Astrocyte (in vitro differentiated cells and primary cell): ENCODE measurements around the gene CHRNA10. TPM values are rescaled to one million over a fixed set of nuclear protein-coding genes. Genes with fewer than 3 reads are reported as not detected.

Experiments used
- DNase-seq: peaks from one replicate; pipeline ENCODE4 v3.0.0-alpha.2; 2010; ENCODE audit warnings: low read depth
- FAIRE-seq: peaks from 2 replicates; lab custom pipeline; 2011; peaks lifted over from hg19 to GRCh38; lab: Jason Lieb, UNC
- H2AFZ ChIP-seq: 2 replicates; pipeline ENCODE4 v1.6.0; 2012; ENCODE audit warnings: low read depth, low read length, inconsistent platforms
- H3K27ac ChIP-seq: 2 replicates; pipeline ENCODE4 v1.5.1; 2011; ENCODE audit warnings: low read depth, low read length, inconsistent platforms
- H3K27me3 ChIP-seq: 2 replicates; pipeline ENCODE4 v1.6.0; 2011; ENCODE audit warnings: low read length, inconsistent platforms; ENCODE audit not compliant: insufficient read depth
- H3K36me3 ChIP-seq: 2 replicates; pipeline ENCODE4 v1.5.1; 2011; ENCODE audit warnings: low read length, inconsistent platforms; ENCODE audit not compliant: insufficient read depth
- H3K4me1 ChIP-seq: 2 replicates; pipeline ENCODE4 v1.5.1; 2011; ENCODE audit warnings: low read length, inconsistent platforms; ENCODE audit not compliant: insufficient read depth
- H3K4me2 ChIP-seq: 2 replicates; pipeline ENCODE4 v1.6.0; 2012; ENCODE audit warnings: low read length, inconsistent platforms
- H3K4me3 ChIP-seq: 2 replicates; pipeline ENCODE4 v1.5.1; 2011; ENCODE audit warnings: low read depth, mild to moderate bottlenecking, low read length, inconsistent platforms; ENCODE audit not compliant: insufficient read depth
- H3K79me2 ChIP-seq: 2 replicates; pipeline ENCODE4 v1.6.0; 2012; ENCODE audit warnings: mild to moderate bottlenecking, low read length, inconsistent platforms; ENCODE audit not compliant: insufficient read depth
- H3K9ac ChIP-seq: 2 replicates; pipeline ENCODE4 v1.6.0; 2012; ENCODE audit warnings: mild to moderate bottlenecking, low read length, inconsistent platforms
- H3K9me3 ChIP-seq: 2 replicates; pipeline ENCODE4 v1.5.1; 2012; ENCODE audit warnings: low read depth, mild to moderate bottlenecking, low read length, inconsistent platforms; ENCODE audit not compliant: insufficient read depth
- H4K20me1 ChIP-seq: 2 replicates; pipeline ENCODE4 v1.6.0; 2012; ENCODE audit warnings: low read length, inconsistent platforms; ENCODE audit not compliant: insufficient read depth
- H3K27ac Mint-ChIP-seq: one replicate; pipeline ENCODE4 v1.8.0; 2021; ENCODE audit warnings: mild to moderate bottlenecking, mixed read lengths; ENCODE audit not compliant: unreplicated experiment
- H3K27me3 Mint-ChIP-seq: one replicate; pipeline ENCODE4 v1.8.0; 2021; ENCODE audit warnings: low read depth, mixed read lengths; ENCODE audit not compliant: unreplicated experiment
- H3K36me3 Mint-ChIP-seq: one replicate; pipeline ENCODE4 v1.8.0; 2021; ENCODE audit warnings: low read depth, mixed read lengths; ENCODE audit not compliant: unreplicated experiment
- H3K4me1 Mint-ChIP-seq: one replicate; pipeline ENCODE4 v1.8.0; 2021; ENCODE audit warnings: low read depth, mixed read lengths; ENCODE audit not compliant: unreplicated experiment
- H3K4me3 Mint-ChIP-seq: one replicate; pipeline ENCODE4 v1.8.0; 2021; ENCODE audit warnings: mild to moderate bottlenecking, moderate library complexity, mixed read lengths; ENCODE audit not compliant: unreplicated experiment
- H3K9me3 Mint-ChIP-seq: one replicate; pipeline ENCODE4 v1.8.0; 2021; ENCODE audit warnings: mild to moderate bottlenecking, mixed read lengths; ENCODE audit not compliant: unreplicated experiment
- CTCF ChIP-seq: IDR thresholded peaks from 2 replicates; pipeline ENCODE4 v1.5.1; 2011; ENCODE audit warnings: low read depth, mild to moderate bottlenecking, inconsistent platforms, low read length, moderate library complexity; ENCODE audit not compliant: insufficient read depth
- EZH2 ChIP-seq: IDR thresholded peaks from 2 replicates; pipeline ENCODE4 v1.6.1; 2012; ENCODE audit warnings: mild to moderate bottlenecking, low read length, inconsistent platforms; ENCODE audit not compliant: insufficient read depth
- total RNA-seq: library from RNA; stranded (reverse); gene quantifications from 2 replicates; pipeline ENCODE4 v1.2.1, GENCODE V29; 2021

Gene CHRNA10
- total RNA-seq, 1 donor from 2014 or later = 1.5 TPM

- H3K36me3 ChIP-seq = peaks cover 60% of the 10 kb centered on the region
- FAIRE-seq = no peak
- H3K27ac ChIP-seq = no peak overlapping the region
These were observed 32.2 kb upstream of the CHRNA10 start for GRCh38 chr11:3703383-3703782.

DNA sequence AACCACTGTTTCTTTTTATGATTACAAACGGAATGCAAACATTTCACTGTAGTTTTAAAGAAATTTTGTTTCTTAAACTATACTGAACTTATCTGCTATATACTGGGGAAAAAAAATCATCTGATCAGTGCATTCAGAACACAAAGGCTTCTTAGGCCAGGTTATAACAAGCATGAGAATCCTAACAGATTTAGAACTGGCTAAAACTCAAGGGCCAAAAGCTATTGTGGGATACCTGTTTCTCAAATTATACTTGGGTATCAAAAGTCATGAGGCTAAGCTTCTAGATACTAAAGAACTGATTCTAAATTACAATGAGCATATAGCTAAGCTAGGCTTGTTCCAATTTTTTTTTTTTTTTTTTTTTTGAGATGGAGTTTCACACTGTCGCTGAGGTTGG is 29.7 kb upstream of the CHRNA10 start:
- FAIRE-seq (no peak), DNase-seq (no peak)
- H3K27me3 ChIP-seq = no peaks in the 10 kb centered on the region
- peaks cover 17% of the 10 kb centered on the region for H4K20me1 ChIP-seq
- peaks cover 7% of the 10 kb centered on the region for H3K4me1 ChIP-seq
- peaks cover 8% of the 10 kb centered on the region for H3K79me2 ChIP-seq
- no peaks in the 10 kb centered on the region for H3K27me3 Mint-ChIP-seq
- no peaks in the 10 kb centered on the region for H3K9me3 Mint-ChIP-seq
- no peak overlapping the region for H3K27ac ChIP-seq
- H3K9ac ChIP-seq = no peak overlapping the region
- no peak overlapping the region for H3K4me3 Mint-ChIP-seq
- H2AFZ ChIP-seq = no peak overlapping the region
- no peak overlapping the region for H3K4me3 ChIP-seq
- no peak overlapping the region for H3K27ac Mint-ChIP-seq
- no peak overlapping the region for H3K4me2 ChIP-seq
- H3K36me3 ChIP-seq = peaks cover 70% of the 10 kb centered on the region
- H3K9me3 ChIP-seq = no peaks in the 10 kb centered on the region
- H3K36me3 Mint-ChIP-seq = peaks cover 7% of the 10 kb centered on the region
- H3K4me1 Mint-ChIP-seq = peaks cover 2% of the 10 kb centered on the region
- no peak for TF ChIP-seq CTCF
- no peak for TF ChIP-seq EZH2

More at GRCh38 chr11:3703383-3703782, 32.2 kb upstream of the CHRNA10 start:
- DNase-seq = no peak
- Histone ChIP-seq H3K4me2 (no peak overlapping the region), H3K4me1 (peaks cover 7% of the 10 kb centered on the region), H4K20me1 (peaks cover 12% of the 10 kb centered on the region), H3K27me3 (no peaks in the 10 kb centered on the region), H3K9me3 (no peaks in the 10 kb centered on the region), H3K79me2 (peaks cover 10% of the 10 kb centered on the region), H2AFZ (no peak overlapping the region), H3K9ac (no peak overlapping the region), H3K4me3 (no peak overlapping the region)
- Mint-ChIP-seq H3K9me3 (no peaks in the 10 kb centered on the region), H3K4me3 (no peak overlapping the region), H3K4me1 (peaks cover 2% of the 10 kb centered on the region), H3K27me3 (no peaks in the 10 kb centered on the region), H3K36me3 (peaks cover 8% of the 10 kb centered on the region), H3K27ac (no peak overlapping the region)
- no peak for TF ChIP-seq CTCF
- TF ChIP-seq EZH2 = no peak

DNA sequence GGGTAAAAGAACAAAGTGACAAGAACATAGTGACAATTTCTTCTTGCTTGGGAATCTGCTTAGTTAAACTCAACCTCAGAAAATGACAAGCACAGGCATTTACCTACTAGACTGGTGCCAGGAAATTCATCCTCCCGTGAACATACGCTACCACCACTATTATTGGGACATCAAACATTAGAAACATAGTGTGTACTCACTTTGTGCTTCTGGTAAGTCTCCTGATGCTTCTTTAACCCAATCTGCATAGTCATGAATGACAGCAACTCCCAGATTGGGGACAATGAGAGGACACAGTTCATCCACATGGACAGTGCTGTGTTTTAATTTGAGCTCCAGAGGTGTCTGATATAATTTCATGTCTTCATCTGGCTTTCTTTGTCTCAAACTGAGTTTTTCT is 29.2 kb upstream of the CHRNA10 start:
- Histone ChIP-seq H3K9me3 (no peaks in the 10 kb centered on the region), H3K4me3 (no peak overlapping the region), H4K20me1 (peaks cover 17% of the 10 kb centered on the region), H3K27ac (no peak overlapping the region), H3K36me3 (peaks cover 71% of the 10 kb centered on the region), H2AFZ (no peak overlapping the region), H3K4me1 (peaks cover 7% of the 10 kb centered on the region), H3K9ac (no peak overlapping the region), H3K27me3 (no peaks in the 10 kb centered on the region), H3K4me2 (no peak overlapping the region), H3K79me2 (peaks cover 8% of the 10 kb centered on the region)
- peaks cover 7% of the 10 kb centered on the region for H3K36me3 Mint-ChIP-seq
- H3K27me3 Mint-ChIP-seq = no peaks in the 10 kb centered on the region
- no peaks in the 10 kb centered on the region for H3K9me3 Mint-ChIP-seq
- no peak overlapping the region for H3K4me3 Mint-ChIP-seq
- H3K27ac Mint-ChIP-seq = no peak overlapping the region
- DNase-seq (no peak), FAIRE-seq (no peak)
- TF ChIP-seq EZH2 = no peak
- TF ChIP-seq CTCF = no peak
- peaks cover 2% of the 10 kb centered on the region for H3K4me1 Mint-ChIP-seq
